AG04449 (cell line): Measurements from ENCODE around the gene CMPK1.

Experiments
- CTCF ChIA-PET: fragments of 350-600 bp; formaldehyde crosslinking; extraction: SDS; loops from one replicate; lab custom pipeline; 2021; ENCODE audit warnings: antibody characterized with exemption; lab: Yijun Ruan, JAX
- POLR2A ChIA-PET: fragments of 400-600, 350-600 bp; formaldehyde crosslinking; extraction: SDS; loops from one replicate; lab custom pipeline; 2020; ENCODE audit warnings: antibody characterized with exemption, inconsistent platforms; lab: Yijun Ruan, JAX
- DNase-seq: peaks from one replicate; pipeline ENCODE4 v3.0.0-alpha.2; 2010; ENCODE audit warnings: low read depth, low spot score
- H3K4me3 ChIP-seq: 2 replicates; pipeline ENCODE4 v1.5.1; 2011; ENCODE audit warnings: low read depth, mild to moderate bottlenecking, control low read depth, low read length
- TF ChIP-seq, protein P1 (sequence below): IDR thresholded peaks from one replicate; pipeline ENCODE4 v1.5.1; 2011; ENCODE audit warnings: mild to moderate bottlenecking, moderate library complexity, low read length, control low read depth, inconsistent platforms; ENCODE audit not compliant: insufficient read depth; ENCODE audit errors: missing control alignments

Gene CMPK1

DNA sequence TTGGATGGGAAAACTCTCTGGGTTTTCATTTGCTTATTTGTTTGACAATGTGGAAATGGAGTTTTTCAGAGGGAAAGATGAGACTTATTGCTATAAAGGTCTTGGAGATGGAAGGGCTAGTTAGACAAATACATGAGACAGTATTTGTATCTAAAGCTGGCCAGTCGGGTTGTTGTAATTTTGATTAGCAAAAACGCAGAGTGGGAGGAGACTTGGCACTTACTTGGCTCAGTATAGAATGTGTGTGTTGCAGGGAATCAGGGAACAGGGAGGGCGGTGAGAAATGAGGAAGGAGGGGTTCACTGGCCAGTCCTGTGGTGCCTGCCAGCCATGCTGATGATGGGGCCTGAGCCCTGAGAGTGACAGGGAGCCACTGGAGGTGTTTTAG lies 76.5 kb downstream of the CMPK1 start:
- CTCF ChIA-PET = interaction anchor here (1.5 to 10.0 kb wide), 5 partner anchors 14 to 26 kb away, joined by 4 to 87 read pairs (median 25); partner anchors contain the start of gene FOXD2
- TF ChIP-seq, protein P1, sequence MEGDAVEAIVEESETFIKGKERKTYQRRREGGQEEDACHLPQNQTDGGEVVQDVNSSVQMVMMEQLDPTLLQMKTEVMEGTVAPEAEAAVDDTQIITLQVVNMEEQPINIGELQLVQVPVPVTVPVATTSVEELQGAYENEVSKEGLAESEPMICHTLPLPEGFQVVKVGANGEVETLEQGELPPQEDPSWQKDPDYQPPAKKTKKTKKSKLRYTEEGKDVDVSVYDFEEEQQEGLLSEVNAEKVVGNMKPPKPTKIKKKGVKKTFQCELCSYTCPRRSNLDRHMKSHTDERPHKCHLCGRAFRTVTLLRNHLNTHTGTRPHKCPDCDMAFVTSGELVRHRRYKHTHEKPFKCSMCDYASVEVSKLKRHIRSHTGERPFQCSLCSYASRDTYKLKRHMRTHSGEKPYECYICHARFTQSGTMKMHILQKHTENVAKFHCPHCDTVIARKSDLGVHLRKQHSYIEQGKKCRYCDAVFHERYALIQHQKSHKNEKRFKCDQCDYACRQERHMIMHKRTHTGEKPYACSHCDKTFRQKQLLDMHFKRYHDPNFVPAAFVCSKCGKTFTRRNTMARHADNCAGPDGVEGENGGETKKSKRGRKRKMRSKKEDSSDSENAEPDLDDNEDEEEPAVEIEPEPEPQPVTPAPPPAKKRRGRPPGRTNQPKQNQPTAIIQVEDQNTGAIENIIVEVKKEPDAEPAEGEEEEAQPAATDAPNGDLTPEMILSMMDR = no peak
- H3K4me3 ChIP-seq = no peak overlapping the region
- POLR2A ChIA-PET = no interaction called here
- DNase-seq = no peak

DNA sequence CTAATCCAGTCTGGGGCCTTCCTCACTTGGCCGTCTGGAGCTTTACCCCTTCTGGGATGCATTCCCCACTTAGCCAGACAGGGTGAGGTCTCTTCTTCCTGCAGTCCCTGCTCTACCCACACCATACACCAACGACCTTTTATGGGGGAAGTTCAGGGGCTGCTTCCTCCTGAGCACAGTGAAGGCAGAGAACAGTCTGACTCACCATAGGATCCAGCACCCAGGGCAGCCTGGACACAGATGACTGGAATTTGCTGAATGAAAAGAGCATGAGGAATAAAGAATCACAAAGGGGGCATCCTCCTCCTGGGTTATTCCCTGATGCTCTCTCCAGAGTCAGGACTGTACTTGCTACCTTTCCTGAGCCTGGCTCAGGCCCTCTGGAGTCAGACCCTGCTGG lies 77.8 kb downstream of the CMPK1 start:
- DNase-seq = no peak
- TF ChIP-seq, protein P1 = no peak
- ChIA-PET POLR2A (no interaction called here), CTCF (interaction anchor here (1.0 to 10.0 kb wide), 7 partner anchors 10 to 315 kb away, joined by 3 to 87 read pairs (median 7); partner anchors contain the start of gene FOXD2)
- H3K4me3 ChIP-seq = no peak overlapping the region

DNA sequence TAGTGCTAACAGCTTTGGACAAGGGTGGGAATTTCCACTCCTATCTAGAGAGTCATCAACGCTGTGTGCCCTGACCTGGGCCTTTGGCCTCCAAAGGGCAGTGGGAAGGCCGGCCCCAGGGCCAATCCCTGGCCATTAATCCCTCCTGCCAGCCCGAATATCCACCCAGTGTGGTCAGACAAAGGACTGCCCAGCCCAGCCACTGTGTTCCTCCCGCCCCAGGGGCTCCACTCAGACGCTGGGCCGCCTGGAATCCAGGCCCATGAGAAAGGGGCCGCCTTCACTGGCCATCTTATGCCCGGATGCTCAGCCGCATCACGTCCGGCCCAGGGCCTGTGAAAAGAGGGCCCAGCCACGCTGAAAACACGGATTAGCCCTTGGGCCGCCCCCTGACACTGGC lies 78.8 kb downstream of the CMPK1 start:
- TF ChIP-seq, protein P1 = no peak
- H3K4me3 ChIP-seq = no peak overlapping the region
- no peak for DNase-seq
- CTCF ChIA-PET = interaction anchor here (0.7 to 10.0 kb wide), 6 partner anchors 9 to 314 kb away, joined by 3 to 87 read pairs (median 22); partner anchors contain the start of gene FOXD2
- POLR2A ChIA-PET = no interaction called here

DNA sequence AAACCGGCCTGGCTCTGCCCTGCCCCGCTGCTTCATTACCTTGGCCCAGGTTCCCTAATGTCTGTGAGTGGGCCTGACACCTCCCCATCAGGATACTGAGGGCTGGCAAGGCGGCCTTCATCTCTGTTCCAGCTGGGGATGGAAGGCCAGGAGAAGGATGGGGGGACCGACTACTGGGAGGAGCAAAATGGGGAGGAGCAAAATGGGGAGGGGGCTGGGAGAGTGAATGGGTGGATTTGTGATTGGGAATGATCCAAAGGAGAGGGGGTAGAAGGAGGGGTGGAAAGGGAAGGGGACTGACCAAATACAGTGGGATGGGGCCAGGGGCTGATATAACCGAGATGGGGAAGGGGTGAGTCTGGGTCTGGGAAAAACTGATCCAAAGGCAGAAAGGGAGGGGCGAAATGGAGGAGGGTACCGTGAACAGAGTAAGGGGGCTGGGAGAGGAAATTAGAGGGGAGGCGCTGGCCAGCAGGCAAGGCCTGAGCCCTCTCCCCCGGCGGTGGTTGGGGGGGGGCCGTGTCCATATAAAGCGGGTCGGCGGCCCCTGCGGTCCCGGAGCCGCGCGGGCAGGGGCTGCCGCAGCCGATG lies 82.2 kb downstream of the CMPK1 start, which contains the start of gene FOXE3:
TSS of gene FOXE3 (plus strand) at position 558 of the 591 bp plus-strand sequence. CDS start at position 589, 31 bp downstream.
- TF ChIP-seq, protein P1 = no peak
- ChIA-PET POLR2A (no interaction called here), CTCF (interaction anchor here (1.8 to 22.8 kb wide), 8 partner anchors 7 to 26 kb away, joined by 5 to 535 read pairs (median 57); partner anchors contain the start of gene FOXD2)
- H3K4me3 ChIP-seq = peak within 1 kb of the TSS; percentile 39
- no peak for DNase-seq

DNA sequence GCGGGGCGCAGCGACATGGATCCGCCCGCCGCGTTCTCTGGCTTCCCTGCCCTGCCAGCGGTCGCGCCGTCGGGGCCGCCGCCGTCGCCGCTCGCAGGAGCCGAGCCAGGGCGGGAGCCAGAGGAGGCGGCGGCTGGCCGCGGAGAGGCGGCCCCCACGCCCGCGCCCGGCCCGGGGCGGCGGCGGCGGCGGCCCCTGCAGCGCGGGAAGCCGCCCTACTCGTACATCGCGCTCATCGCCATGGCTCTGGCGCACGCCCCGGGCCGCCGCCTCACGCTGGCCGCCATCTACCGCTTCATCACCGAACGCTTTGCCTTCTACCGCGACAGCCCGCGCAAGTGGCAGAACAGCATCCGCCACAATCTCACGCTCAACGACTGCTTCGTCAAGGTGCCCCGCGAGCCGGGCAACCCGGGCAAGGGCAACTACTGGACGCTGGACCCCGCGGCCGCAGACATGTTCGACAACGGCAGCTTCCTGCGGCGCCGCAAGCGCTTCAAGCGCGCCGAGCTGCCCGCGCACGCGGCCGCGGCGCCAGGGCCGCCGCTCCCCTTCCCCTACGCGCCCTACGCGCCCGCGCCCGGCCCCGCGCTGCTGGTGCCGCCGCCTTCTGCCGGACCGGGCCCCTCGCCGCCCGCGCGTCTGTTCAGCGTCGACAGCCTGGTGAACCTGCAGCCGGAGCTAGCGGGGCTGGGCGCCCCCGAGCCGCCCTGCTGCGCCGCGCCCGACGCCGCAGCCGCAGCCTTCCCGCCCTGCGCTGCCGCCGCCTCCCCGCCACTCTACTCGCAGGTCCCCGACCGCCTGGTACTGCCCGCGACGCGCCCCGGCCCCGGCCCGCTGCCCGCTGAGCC lies 83.0 kb downstream of the CMPK1 start:
- DNase-seq = no peak
- peak overlapping the region; percentile 39 for H3K4me3 ChIP-seq
- CTCF ChIA-PET = interaction anchor here (1.0 to 22.8 kb wide), 3 partner anchors 9 to 27 kb away, joined by 3 to 535 read pairs (median 74); no protein-coding TSS in a partner anchor
- POLR2A ChIA-PET = no interaction called here
- TF ChIP-seq, protein P1 = no peak
